Measurements from ENCODE around the gene RBM20.

RBM20 gene

GRCh38 chr10:110775406-110775805 is 131.3 kb downstream of the RBM20 start:
- no peaks in the 10 kb centered on the region for H3K79me2 ChIP-seq (ENCODE audit: low read length)
- H4K20me1 ChIP-seq (ENCODE audit: insufficient read depth, low read length): no peaks in the 10 kb centered on the region
- H3K4me1 ChIP-seq (ENCODE audit: low read length): no peaks in the 10 kb centered on the region
- no peak overlapping the region for H3K9ac ChIP-seq (ENCODE audit: low read length)
- no peak for DNase-seq
- no peak overlapping the region for H2AFZ ChIP-seq (ENCODE audit: low read length)
- H3K9me2 ChIP-seq (replicated peaks; ENCODE audit: insufficient read depth, low read length): no peaks in the 10 kb centered on the region
- H3K9me3 ChIP-seq (replicated peaks; ENCODE audit: insufficient read depth, low read length): no peaks in the 10 kb centered on the region
- no peak overlapping the region for H3K4me3 ChIP-seq (ENCODE audit: low read length)
- no peaks in the 10 kb centered on the region for H3K27me3 ChIP-seq (replicated peaks; ENCODE audit: insufficient read depth, low read length)
- no peaks in the 10 kb centered on the region for H3F3A ChIP-seq (ENCODE audit: insufficient read depth, low read length)
- no peak overlapping the region for H3K27ac ChIP-seq (ENCODE audit: low read length)
- H3K4me2 ChIP-seq (ENCODE audit: low read depth, low read length): no peak overlapping the region
- H3K36me3 ChIP-seq (replicated peaks; ENCODE audit: insufficient read depth, low read length): no peaks in the 10 kb centered on the region
- no peak for TF ChIP-seq CTCF (IDR thresholded peaks at IDR 0.05; ENCODE audit: low read length)
- TF ChIP-seq EZH2phosphoT487 (IDR thresholded peaks at IDR 0.05; ENCODE audit: low read length): no peak
- TF ChIP-seq EZH2 (optimal IDR thresholded peaks at IDR 0.05; ENCODE audit: low read depth, low read length): no peak

- Histone ChIP-seq H3K79me2 (ENCODE audit: low read length) (no peaks in the 10 kb centered on the region), H3K9ac (ENCODE audit: low read length) (no peak overlapping the region), H3K36me3 (replicated peaks; ENCODE audit: insufficient read depth, low read length) (no peaks in the 10 kb centered on the region), H3K9me3 (replicated peaks; ENCODE audit: insufficient read depth, low read length) (no peaks in the 10 kb centered on the region), H3K4me1 (ENCODE audit: low read length) (no peaks in the 10 kb centered on the region), H3K27me3 (replicated peaks; ENCODE audit: insufficient read depth, low read length) (no peaks in the 10 kb centered on the region), H3K27ac (ENCODE audit: low read length) (no peak overlapping the region), H3F3A (ENCODE audit: insufficient read depth, low read length) (no peaks in the 10 kb centered on the region), H3K9me2 (replicated peaks; ENCODE audit: insufficient read depth, low read length) (no peaks in the 10 kb centered on the region), H2AFZ (ENCODE audit: low read length) (no peak overlapping the region), H3K4me3 (ENCODE audit: low read length) (no peak overlapping the region), H3K4me2 (ENCODE audit: low read depth, low read length) (no peak overlapping the region), H4K20me1 (ENCODE audit: insufficient read depth, low read length) (no peaks in the 10 kb centered on the region)
- no peak for TF ChIP-seq EZH2phosphoT487 (IDR thresholded peaks at IDR 0.05; ENCODE audit: low read length)
- TF ChIP-seq EZH2 (optimal IDR thresholded peaks at IDR 0.05; ENCODE audit: low read depth, low read length): no peak
- no peak for TF ChIP-seq CTCF (IDR thresholded peaks at IDR 0.05; ENCODE audit: low read length)
- DNase-seq: no peak
Observed at GRCh38 chr10:110777017-110777416, 132.9 kb downstream of the RBM20 start.

GRCh38 chr10:110777661-110778060 is 133.5 kb downstream of the RBM20 start:
- Histone ChIP-seq H3K4me1 (ENCODE audit: low read length) (no peaks in the 10 kb centered on the region), H3K4me3 (ENCODE audit: low read length) (no peak overlapping the region), H4K20me1 (ENCODE audit: insufficient read depth, low read length) (no peaks in the 10 kb centered on the region), H3K9ac (ENCODE audit: low read length) (no peak overlapping the region), H3K4me2 (ENCODE audit: low read depth, low read length) (no peak overlapping the region), H3K79me2 (ENCODE audit: low read length) (no peaks in the 10 kb centered on the region), H2AFZ (ENCODE audit: low read length) (no peak overlapping the region), H3K36me3 (replicated peaks; ENCODE audit: insufficient read depth, low read length) (no peaks in the 10 kb centered on the region), H3F3A (ENCODE audit: insufficient read depth, low read length) (no peaks in the 10 kb centered on the region), H3K27ac (ENCODE audit: low read length) (no peak overlapping the region), H3K9me3 (replicated peaks; ENCODE audit: insufficient read depth, low read length) (no peaks in the 10 kb centered on the region), H3K27me3 (replicated peaks; ENCODE audit: insufficient read depth, low read length) (no peaks in the 10 kb centered on the region), H3K9me2 (replicated peaks; ENCODE audit: insufficient read depth, low read length) (no peaks in the 10 kb centered on the region)
- TF ChIP-seq CTCF (IDR thresholded peaks at IDR 0.05; ENCODE audit: low read length) (no peak), EZH2 (optimal IDR thresholded peaks at IDR 0.05; ENCODE audit: low read depth, low read length) (no peak), EZH2phosphoT487 (IDR thresholded peaks at IDR 0.05; ENCODE audit: low read length) (no peak)
- no peak for DNase-seq

Measured in MM.1S (cell line).